HG03558 (cell line): ENCODE measurements around the gene BTBD16.

Experiments used
- ATAC-seq: cut with Tn5 transposase; IDR thresholded peaks from one replicate; pipeline ENCODE4 v1.9.1; 2021; ENCODE audit warnings: moderate number of reproducible peaks; ENCODE audit not compliant: unreplicated experiment; ENCODE audit errors: extremely low read depth

The BTBD16 gene

DNA sequence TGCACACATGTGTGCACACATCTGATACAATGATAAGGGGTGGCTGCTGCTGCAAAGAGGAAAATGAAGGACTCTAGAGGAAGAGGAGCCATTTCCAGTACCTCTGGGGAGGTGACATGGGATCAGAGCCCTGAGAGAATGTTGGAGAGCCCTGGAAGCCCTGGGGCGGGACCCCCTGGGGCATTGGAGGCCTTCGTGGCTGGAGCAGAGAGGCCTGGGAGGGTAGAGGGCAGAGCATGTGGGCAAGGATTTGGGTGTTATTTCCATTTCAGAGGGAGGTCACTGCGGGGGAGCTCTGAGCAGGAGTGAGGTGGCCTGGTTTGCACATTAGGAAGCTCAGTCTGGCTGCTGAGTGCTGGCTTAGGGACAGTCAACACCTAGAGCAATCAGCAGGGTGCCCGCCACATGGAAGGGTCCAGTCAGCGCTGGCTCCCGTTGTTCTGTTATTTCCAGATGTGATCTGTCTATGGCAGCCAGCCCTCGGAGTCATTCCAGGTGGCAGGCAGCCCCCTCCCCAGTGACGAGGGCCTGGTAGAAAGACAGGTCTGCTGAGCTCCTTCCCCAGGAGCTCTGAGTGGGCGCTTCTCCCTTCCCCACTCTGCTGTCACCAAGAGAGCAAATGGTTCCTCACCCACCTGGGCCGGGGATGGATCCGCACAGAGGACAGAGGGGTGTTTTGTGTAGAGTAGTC is 24.1 kb upstream of the BTBD16 start:
- ATAC-seq = no peak

DNA sequence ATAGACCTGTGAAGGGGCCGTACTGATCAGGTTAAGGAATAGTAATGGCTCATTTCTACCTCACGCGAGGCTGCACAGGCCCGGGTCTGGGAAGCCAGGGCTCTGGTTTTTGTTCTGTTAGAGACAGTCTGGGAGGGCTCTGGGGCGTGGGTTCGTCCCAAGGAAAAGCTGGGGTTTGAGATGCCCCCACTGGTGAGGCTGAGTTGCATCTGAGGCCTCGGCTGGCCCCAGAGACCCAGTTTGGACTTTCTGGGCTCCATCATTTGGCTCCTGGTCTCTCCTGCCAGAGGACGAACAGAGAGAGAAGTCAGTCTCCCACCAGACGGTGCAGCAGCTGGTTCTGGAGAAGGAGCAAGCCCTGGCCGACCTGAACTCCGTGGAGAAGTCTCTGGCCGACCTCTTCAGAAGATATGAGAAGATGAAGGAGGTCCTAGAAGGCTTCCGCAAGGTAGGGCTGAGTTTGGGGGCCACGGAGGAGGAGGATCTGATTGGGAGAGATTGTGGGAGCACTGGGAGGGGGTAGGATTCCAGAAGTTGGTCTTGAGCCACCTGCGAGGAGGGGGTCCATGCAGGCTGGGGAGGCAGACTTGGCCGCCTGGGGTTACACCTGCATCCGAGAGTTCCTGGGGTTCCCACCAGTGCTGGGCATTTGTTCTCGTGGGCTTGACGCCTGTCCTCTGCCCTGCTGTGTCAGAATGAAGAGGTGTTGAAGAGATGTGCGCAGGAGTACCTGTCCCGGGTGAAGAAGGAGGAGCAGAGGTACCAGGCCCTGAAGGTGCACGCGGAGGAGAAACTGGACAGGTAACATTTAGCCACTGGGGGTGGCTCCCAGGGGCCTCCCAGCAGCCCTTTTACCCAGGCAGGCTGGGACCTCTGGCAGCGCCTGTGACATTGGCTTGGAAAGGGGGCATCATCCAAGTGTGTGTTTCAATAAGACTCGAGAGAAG is 22.5 kb upstream of the BTBD16 start:
- no peak for ATAC-seq

DNA sequence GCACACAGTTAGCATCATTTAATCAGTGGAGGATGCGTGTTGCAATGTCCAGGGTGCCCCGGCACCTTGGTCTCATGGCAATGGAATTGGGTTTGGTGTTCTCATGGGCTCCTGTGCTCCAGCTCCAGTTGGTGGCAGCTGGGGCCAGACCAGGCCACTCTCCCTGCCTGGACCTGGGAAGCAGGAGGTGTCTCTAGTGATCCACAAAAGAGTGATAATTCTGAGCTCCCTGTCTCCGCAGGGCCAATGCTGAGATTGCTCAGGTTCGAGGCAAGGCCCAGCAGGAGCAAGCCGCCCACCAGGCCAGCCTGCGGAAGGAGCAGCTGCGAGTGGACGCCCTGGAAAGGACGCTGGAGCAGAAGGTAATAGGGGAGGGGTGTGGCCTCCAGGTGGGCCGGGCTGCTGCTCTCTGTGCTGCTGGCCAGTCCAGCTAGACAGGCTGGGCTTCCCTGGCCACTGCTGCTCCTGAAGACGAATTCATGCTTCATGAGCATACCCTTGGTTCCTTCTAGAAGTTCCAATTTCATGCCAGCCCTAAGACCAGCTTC is 21.7 kb upstream of the BTBD16 start:
- ATAC-seq = no peak

DNA sequence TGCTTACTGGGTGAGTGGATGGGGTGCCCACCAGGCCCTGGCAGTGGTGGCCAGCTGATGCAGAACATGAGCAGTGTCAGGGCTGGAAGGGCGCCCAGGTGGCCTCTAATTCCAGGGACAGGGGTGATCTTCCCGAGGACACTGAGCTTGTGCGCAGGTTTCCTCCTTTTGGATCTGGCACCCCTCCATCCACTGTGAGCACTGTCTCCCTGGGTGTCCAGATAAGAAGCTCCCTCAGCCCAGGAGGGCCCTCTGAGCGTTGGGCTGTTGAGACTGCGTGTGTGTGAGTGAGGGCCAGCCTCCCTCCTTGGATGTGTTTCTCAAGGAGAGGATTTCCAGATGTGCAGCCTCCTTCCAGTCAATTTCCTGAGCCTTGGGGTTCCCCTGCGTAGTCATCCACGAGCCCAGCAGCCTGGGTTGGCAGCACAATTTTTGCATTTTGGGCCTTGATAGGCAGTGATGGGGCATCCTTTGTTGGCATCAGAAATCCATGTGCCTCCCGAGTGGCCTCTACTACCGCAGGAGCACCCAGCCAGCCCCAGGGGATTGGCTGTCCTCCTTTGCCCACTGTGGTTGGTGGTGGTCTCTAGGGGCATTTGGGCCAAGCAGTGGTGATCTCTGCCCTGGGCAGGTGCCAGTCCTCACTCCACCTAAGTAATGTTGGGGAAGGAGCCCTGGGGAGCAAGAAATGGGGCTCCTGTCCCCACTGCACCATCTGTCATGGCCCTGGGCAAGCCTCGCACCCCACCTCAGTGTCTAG is 20.9 kb upstream of the BTBD16 start:
- ATAC-seq = no peak

DNA sequence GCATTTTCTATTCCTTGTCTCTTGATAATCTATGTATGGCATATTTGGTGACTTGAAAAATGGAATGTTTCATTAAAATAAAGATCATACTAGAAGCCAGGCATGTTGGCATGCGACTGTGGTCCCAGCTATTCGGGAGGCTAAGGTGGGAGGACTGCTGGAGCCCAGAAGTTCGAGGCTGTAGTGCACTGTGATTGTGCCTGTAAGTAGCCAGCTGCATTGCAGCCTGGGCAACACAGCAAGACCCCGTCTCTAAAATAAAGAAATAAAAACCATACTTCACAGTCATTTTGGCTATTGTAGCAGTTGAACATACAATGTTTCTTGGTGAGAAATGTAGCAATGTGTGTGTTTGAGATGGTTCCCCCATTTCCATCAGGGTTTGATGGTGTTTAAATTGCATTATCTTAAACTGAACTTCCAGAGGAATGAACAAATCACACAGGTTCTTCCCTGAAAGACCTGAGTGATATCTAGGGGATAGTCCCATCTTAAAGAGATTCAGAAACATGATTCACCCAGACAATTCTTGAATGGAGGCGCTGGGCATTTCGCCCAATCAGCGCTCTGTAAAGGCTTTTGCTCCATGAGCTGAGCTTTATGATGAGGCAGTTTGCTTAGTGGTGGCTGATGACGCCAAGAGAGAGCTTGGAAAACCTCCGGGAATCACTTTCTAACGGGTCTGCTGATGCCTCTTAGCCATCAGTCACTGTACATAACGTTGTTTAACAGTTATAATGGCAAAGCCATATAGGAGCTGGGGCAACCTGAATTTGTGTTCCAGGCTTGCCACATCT is 19.4 kb upstream of the BTBD16 start:
- ATAC-seq = no peak

DNA sequence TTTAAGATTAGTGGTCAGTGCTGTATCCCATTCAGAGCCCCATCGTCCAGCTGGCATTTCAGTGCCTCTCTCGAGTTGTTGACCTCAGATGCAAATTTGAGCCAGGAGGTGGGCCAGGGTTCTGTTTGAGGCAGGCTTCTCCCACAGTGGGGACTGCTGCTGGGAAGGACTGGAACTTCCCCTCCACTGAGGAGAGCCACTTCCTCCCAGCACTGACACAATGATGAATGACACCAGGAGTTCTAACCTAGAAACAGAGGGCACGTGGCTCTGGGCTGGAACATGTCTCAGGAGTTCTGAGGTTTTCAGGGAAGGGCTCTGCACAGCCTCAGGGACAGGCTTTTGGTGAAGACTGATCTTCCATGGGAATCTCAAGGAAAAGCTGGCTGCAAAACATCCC is 18.3 kb upstream of the BTBD16 start:
- ATAC-seq = no peak

DNA sequence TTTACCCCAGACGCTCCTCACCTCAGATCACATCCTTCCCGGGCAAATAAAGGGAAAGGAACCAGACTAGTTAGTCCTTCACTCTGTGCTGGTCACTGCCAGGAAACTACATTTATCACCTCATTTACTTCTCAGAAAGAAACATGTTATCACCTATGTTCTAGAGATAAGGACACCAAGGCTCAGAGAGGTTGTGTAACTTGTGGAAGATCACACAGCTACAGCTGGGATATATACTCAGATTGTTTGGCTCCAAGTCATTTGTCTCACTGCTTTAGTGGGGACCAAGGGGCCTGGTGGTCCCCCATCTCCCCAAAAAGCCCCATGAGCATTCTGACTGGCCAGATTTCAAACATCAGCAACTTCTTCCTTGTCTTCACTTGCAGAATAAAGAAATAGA is 17.5 kb upstream of the BTBD16 start:
- ATAC-seq = no peak

DNA sequence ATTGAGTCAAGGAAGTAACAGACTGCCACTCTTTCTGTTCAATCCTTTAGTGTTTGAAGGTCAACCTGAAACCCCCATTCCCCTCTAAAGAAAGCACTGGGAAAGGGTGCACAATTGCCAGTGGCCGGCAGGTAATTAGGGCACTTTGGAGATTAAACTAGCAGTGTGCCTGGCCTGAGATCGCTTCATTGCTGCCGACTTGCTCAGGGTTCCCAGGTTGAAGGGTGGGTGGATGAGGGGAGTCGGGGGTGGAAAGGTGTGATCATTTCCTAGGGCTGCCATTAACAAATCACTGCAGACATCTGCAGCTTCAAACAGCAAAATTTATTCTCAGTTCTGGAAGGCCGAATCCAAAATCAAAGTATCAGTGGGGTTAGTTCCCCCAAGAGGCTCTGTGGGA is 16.3 kb upstream of the BTBD16 start:
- ATAC-seq = no peak

DNA sequence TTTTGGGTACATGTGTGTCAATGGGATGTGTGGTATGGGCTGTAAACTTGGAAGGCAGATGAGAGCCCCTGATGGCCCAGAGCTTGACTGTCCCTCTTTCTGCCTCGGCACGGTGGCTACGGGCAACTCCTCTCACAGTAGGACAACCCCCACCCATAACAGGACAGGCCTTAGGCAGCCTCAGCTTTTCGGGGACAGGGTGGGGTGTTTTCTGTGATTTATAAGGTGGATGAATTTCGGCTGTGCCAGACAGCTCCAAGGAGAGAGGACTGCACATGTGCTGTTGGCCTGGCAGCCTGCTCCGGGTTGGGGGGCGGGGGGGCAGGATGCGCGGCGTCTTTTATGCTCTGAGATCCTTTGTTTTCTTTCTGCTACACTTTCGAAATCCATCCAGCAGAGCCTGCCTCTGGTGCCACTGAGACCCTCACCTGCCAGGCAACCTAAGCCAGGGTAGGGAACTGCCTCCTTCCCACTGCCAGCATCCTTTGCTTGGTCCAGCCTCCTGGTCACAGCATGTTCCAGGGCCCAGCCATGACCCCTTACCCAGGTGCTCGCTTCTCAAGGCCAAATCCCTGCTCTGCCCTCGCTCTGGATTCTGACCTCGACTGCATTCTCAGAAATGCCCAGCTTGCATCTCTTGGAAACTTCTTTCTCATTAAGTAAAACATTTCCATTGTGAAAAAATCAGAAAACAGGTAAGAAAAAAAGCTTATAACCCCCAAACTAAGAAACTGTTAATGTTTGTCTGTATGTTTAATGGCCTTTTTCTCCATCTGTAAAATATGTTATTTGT is 15.4 kb upstream of the BTBD16 start:
- no peak for ATAC-seq

DNA sequence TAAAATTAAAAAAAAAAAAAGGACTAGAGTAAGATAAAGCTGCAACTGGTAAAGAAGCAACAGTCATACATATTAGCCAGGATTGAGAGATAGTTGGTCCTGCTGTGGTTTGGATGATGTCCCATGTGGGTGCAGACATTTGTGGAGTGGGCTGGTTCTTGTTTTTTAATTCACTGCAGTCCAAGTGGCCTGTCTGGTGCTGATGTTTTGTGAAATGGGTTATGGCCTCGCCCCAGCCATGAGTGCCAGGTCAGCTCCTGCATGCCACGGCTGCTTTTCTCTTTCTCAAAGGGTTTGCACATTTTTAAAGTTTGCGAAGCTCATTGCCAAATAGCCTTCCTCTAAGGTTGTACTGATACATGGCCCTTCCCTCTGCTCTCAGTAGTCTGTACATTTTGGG is 14.1 kb upstream of the BTBD16 start:
- no peak for ATAC-seq

DNA sequence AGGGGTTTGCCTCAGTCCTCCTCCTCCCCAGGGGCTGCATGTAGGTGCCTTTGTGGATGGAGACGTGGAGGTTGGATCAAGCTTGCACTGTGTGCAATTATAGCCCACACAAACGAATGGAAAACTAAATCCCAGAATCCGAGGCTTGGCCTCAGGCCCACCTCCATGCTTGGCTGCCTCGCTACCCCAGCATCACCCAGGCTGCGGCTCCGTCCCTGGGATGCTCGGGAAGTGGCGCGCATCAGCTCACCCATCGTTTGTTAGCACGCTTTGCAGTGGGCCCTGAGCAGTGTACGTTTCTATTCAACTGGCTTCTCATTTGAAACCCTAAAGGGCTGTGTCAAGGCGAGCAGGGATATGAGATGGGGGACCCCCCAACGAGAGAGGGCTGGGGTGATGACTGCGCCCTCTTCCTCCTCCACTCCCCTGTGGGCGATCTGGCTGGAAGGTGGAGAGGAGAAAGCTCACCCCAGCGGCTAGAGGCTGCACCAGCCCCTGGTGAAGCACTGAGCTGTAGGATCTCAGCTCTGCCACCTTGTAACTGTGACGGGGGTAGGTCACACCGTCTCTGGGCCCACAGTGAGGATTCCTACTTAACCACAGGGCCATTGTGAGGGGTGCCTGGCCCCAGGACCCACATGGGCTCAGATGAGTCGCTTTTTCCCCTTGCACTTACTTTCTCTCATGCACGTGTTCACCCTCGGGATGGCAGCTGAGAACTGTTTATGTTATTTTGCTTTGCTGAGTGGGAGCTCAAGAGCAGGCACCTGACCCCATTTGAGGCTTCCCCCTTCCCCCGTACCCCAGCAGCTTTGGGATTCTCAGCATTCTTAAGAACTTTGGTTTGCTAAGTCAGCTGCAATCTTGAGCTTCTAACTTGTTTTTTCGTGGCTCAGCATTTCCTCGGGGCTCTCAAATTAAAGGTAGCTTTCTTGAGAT is 12.7 kb upstream of the BTBD16 start:
- no peak for ATAC-seq

DNA sequence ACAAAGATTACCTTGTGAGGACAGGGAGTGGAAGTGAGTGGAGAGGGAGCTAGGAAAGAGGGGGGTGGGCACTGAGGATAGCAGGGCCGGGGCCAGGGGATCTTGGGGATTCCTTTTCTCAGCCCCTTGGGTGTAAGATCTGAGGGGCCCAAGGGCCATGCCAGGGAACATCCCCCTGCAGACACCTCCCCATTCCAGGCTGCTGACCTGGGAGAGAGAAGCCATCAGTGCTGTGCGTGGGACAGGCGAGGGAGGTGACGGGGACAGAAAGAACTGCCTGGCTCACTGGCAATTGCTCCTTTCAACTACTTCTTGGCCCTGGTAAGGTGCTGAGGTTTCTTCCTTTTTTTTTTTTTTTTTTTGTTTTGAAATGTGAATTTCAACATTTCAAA is 12.0 kb upstream of the BTBD16 start:
- no peak for ATAC-seq

DNA sequence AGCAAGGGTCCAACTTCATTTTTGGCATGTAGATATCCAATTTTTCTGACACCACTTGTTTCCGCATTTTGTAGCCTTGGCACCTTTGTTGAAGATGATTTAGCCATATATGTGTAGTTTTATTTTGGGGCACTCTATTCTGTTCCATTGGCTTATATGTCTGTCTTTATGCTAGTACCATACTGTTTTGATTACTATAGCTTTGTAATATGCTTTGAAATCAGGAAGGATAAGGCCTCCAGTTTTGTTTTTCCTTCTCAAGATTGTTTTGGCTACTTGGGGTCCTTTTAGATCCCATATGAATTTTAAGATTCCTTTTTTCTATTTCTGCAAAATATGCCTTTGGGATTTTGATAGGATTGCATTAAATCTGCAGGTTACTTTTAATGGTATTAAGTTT is 9.5 kb upstream of the BTBD16 start:
- no peak for ATAC-seq

DNA sequence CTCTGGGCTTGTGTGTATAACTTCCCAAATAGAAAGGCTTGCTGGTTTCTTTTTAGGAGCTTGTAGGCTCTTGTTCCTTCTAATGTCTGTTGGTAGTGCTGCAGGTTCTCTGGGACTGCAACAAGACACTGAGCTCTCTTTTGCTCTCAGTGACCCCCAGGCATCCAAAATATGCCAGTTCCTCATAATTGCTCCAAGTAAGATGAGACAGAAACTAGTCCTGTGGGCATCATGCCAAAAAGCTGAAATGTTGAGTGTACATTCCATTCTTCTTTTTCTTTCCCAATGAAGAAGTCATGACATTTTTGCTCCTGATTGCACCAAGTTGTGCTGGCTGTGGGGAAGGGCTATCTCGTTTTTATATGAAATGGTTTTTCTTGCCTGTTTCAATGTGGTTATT is 7.1 kb upstream of the BTBD16 start:
- no peak for ATAC-seq

DNA sequence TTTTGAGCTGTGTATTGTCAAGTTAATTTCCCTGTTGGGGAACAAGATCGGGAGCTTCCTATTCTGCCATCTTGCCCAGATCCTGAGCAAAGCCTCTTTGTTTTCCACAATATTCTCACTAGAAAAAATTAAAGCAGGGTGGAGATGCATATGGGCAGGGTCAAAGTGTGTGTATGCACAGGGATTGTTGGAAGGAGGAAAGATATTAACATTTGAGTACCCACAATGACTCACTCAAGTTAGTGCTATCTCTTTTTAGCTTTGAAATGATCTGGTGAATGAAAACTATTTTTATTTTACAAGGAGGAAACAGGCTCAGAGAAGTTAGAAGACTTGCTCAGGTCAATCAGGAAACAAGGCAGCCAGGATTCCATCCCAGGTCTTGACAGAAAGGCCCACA is 6.7 kb upstream of the BTBD16 start:
- no peak for ATAC-seq

DNA sequence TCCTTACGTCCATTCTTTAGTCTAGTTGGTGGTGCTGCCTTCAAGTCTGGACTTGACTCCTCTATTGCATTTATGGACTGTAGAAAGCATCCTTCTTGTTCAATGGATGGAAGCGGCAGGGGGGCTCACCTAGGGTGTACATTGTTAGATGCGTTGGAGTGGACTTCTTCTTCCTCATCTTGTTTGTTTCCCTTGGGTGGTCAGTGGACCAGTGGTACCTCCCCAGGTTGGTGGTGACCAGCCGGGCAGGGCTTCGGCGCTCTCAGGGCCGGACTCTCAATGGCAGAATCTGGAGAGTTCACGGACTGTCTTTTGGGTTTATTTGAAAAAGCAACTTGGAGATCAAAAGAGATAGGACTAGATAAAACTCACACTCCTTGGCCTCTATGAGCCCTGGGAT is 6.2 kb upstream of the BTBD16 start:
- ATAC-seq = no peak

DNA sequence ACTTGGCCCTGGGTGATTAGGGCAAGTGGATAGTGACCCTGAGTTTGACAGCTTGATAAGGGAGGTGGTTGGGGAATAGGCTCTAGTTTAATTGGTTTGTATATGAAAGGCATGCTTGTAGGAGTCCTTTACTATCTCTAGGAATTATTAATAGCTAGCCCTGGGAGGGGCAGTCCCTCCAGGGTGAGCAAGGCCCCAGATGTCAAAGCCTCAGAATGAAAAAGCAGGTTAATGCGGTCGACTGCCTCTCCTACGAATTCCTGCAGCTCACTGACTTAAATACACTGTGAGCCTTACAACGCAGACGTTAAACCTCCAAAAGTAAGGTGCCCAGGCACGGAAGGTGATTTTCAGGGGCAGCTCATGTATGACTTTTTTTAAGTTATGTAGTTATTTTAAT is 5.2 kb upstream of the BTBD16 start:
- no peak for ATAC-seq
